MM.1S (cell line): ENCODE data around the gene WFIKKN1.

Experiments used
- CTCF ChIP-seq: fragments of 300-600 bp; sonication (generic); IDR thresholded peaks from 2 replicates; pipeline ENCODE4 v1.5.1; 2016; ENCODE audit warnings: antibody characterized with exemption, low read length, mixed read lengths
- EZH2 ChIP-seq: fragments of 300-600 bp; sonication (generic); optimal IDR thresholded peaks from 2 replicates; pipeline ENCODE3; 2017; ENCODE audit warnings: low read depth, mild to moderate bottlenecking, antibody characterized with exemption, low read length, mixed read lengths
- EZH2phosphoT487 ChIP-seq: fragments of 300-600 bp; sonication (generic); IDR thresholded peaks from 2 replicates; pipeline ENCODE4 v1.6.1; 2018; ENCODE audit warnings: antibody characterized with exemption, low read length

GRCh38 chr16:583815-584591 lies 46.8 kb upstream of the WFIKKN1 start:
- no peak for TF ChIP-seq CTCF
- no peak for TF ChIP-seq EZH2
- no peak for TF ChIP-seq EZH2phosphoT487
